NCI-H748 (cell line): ENCODE results near the gene CLPSL2.

Source experiments
- DNase-seq: peaks from one replicate; lab custom pipeline; 2025; ENCODE audit not compliant: unreplicated experiment; lab: John Stamatoyannopoulos, UW

CLPSL2 gene

DNA sequence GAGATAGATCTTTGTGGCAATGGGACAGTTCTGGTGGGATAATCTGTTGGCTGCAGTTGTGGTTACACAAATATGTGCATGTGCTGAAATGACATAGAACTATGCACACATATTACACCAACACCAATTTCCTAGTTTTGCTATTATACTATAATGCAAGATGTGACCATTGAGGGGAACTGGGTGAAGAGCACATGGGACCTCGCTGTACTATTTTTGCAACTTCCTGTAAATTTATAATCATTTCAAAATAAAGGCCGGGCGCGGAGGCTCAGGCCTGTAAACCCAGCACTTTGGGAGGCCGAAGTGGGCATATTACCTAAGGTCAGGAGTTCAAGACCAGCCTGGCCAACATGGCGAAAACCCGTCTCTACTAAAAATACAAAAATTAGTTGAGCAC, 30.9 kb upstream of the CLPSL2 start:
- DNase-seq: no peak

DNA sequence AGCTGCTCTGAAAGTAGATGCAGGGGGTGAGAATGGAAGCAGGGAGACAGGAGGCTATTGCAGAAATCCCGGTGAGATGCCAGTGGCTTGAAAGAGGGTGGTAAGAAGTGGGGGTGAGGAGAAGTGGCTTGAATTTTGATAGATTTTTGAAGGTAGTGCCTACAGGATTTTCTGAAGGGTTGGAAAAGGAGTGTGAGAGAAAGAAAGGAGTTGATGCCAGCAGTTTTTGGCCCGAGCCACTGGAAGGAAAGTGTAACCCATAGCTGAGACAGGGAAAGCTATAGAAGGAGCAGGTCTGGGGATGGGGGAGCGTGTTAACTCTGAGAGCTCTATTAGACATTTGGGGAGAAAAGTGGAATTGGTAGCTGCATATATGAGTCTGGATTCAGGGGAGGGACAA, 29.9 kb upstream of the CLPSL2 start:
- DNase-seq: no peak

DNA sequence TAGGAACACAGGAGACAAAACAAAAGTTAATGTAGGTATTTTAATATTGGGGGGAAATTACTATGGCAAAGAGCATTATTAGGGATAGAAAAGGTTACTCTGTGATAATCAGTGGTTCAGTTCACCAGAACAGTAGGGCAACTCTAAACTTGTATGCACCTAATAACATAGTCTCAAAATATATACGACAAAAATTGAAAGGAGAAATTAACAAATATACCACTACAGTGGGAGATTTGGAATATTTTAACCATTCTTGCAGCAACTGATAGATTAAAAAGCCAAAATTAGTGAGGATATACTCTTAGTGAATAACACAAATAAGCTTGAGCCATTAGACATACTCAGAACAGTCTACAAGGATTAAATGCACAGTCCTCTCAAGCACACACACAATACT, 28.5 kb upstream of the CLPSL2 start:
- DNase-seq: no peak

GRCh38 chr6:35750557-35750956, 25.8 kb upstream of the CLPSL2 start:
- no peak for DNase-seq

- no peak for DNase-seq
Observed at GRCh38 chr6:35751594-35751993, 24.8 kb upstream of the CLPSL2 start.

GRCh38 chr6:35752330-35752729, 24.1 kb upstream of the CLPSL2 start:
- DNase-seq: no peak

- DNase-seq: no peak
Observed at GRCh38 chr6:35754452-35755277, 21.7 kb upstream of the CLPSL2 start.

DNA sequence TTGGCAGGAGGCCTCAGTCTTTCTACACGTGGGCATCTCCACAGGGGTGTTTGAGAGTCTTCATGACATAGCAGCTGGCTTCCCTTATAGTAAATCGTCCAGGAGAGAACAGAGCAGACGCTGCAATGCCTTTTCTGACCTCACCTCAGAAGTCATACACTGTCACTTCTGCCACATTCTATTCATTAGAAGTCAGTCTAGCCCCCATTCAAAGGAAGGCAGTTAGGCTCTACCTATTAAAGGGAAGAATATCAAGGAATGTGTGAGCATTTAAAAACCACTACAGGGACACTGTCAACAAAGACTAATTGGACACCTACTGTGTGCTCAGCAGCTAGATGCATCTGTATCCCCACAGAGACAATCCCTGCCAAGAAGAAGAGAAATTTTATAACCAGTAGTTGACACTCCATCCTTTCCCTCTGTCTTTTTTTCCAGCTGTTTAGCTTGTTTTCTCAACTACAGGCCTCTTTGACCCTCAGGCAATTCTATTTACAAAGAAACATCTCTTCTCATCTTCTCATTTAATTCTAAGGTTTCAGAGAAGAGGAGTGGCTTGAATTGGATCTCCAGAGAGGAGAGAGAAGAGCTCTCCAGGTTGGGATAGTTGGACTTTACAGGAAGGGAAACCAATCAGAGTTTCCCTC, 21.0 kb upstream of the CLPSL2 start:
- DNase-seq: peak; percentile 18

GRCh38 chr6:35757456-35758123, 18.8 kb upstream of the CLPSL2 start:
- peak; percentile 20 for DNase-seq

- no peak for DNase-seq
Observed at GRCh38 chr6:35759426-35759825, 17.0 kb upstream of the CLPSL2 start.

DNA sequence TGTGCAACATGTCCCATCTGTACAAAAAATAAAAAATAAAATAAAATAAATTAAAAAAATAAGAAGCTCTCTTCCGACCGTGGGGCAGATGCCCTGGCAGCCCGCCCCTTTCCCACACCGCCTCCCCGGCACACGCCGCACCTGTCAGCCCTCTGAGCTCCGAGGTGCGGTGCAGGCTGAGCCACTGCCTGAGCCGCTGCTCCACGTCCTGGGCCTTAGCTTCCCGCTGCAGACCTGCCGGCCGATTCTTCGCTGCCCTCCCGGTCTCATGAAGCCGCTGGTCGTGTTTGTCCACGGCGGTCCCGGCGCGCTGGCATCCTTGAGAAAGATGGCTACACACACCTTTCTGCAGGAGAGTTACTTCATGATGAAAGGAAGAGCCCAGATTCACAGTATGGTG, 10.7 kb upstream of the CLPSL2 start:
- no peak for DNase-seq

GRCh38 chr6:35769211-35769610, 7.2 kb upstream of the CLPSL2 start:
- no peak for DNase-seq

DNA sequence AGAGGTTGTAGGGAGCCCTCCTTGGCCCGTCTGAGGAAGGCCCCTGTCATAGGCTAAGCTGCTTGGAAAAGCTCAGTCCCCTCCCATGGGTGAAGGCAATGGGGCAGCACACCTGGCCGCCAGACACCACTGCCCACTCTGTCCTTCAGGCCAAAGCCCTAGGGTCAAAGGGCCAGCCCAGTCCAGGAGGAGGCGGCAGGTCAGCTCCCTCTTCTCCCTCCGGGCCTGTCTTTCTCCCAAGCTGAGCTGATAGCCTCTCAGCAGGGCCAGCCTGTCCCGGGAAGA, 5.1 kb upstream of the CLPSL2 start:
- no peak for DNase-seq

DNA sequence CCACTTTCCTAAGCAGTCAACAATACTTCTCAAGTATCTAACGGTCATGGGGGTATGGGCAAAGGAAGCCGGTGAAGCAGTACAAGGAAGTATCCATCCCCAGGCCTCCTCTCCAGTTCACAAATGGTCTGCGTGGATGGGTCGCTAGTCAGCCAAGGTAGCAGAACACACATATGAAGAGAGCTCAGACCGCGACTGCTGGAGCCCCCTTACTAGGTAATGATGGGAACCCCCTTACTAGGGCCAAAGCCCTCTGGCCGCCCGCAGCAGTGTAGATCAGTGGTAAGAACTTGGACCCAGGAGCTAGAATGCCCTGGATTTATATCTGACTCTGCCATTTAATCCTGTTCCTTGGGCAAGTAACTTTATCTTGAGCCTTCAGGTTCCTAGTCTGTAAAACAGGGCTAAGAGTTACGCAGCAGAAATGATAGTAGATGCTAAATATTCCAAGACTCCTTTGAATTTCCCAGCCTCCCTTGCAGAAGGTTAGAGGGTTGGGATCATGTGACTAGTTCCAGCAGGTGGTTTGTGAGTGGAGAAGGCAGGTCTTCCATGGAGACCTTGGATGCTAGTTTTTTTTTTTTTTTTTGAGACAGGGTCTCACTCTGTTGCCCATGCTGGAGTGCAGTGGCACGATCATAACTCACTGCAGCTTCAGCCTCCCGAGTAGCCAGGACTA, 2.1 kb upstream of the CLPSL2 start:
- no peak for DNase-seq

DNA sequence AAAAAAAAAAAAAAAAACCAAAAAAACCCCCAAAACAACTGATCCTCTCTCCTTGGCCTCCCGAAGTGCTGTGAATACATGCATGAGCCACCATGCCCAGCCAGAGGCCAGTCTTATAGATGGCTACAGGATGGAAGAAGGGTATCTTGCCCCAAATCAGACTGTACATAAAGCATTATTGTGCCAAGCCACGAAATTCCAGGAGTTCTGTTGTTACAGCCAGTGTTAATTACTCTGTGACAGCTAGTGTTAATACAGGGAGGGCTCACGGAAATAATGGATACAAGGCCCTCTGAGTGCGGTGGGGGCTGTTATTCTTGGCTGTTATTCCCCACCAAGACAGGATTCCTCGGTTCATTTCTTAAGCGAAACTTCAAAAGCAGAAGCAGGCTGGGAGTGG, 1.4 kb upstream of the CLPSL2 start:
- no peak for DNase-seq

- no peak for DNase-seq
Observed at GRCh38 chr6:35777356-35778102, 1.1 kb downstream of the CLPSL2 start.

GRCh38 chr6:35778437-35778836, 2.0 kb downstream of the CLPSL2 start:
- no peak for DNase-seq

DNA sequence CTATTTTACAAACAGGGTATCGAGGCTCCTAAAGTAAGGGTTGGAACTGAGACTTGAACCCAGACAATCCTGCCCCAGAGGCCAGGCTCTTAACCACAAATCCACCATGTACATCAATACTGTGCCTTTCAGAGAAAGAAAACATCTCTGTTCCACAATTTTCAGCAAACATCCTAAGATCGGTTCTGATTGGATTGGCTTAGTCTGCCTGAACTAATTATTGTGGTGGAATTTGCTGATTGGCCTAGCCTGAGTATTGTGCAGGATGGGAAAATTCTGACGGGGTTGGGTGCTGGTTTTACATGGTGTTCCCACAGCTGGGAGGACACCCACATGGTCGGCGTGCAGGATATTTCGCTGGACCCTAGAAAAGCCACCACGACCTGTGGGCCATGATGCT, 4.3 kb downstream of the CLPSL2 start, which contains the start of gene CLPSL1:
TSS of gene CLPSL1 (plus strand) at position 301 of the 400 bp plus-strand sequence. CDS start at position 393, 92 bp downstream.
- DNase-seq: no peak

- DNase-seq: no peak
Observed at GRCh38 chr6:35781290-35781689, 4.9 kb downstream of the CLPSL2 start.

DNA sequence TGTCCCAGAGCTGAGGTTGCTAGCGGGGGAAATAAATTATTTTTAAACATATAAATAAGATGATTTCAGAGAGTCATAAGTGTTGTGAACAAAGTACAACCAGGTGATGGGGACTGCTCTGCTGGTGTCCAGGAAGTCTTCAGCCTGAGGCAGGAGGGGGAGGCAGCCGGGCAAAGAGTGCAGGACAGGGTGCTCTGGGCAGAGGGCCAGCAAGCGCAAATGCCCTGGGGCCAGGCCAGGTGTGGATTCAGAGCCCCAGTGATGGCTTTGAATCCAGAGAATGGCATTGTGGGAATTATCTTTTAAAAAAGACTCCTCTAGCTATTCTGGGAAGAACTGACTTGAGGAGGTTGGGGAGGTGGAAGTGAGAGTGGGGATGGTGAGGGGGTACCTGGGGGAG, 6.0 kb downstream of the CLPSL2 start:
- peak; percentile 33 for DNase-seq

GRCh38 chr6:35784200-35784599, 7.8 kb downstream of the CLPSL2 start:
- no peak for DNase-seq
